GM18519 (cell line): Measurements from ENCODE around the gene MARK3.

Experiments
- ATAC-seq: cut with Tn5 transposase; IDR thresholded peaks from one replicate; pipeline ENCODE4 v1.9.1; 2021; ENCODE audit warnings: mild to moderate bottlenecking, moderate library complexity; ENCODE audit not compliant: unreplicated experiment, low FRiP score

Gene MARK3

DNA sequence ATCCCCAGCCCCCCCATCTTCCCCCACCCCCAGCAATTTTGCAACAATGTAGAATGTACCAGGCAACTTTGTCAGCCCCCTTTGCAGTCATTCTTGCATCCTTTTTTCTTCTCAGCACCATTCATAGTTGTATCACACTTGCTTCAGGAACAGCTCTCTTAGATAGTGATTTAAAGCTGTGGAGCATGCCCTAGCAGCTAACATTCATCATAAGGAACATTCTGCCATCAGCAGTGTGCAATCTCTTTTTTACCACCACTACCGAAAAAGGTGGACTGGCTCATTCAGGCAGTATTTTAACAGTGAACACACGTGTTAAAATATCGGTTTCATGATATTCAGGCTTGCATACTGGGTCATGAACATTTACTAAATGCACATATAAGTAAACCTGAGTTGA, 45.1 kb downstream of the MARK3 start:
- ATAC-seq, result no peak

GRCh38 chr14:103432627-103433026, 47.4 kb downstream of the MARK3 start:
- no peak for ATAC-seq

GRCh38 chr14:103433916-103434563, 48.8 kb downstream of the MARK3 start:
- no peak for ATAC-seq

DNA sequence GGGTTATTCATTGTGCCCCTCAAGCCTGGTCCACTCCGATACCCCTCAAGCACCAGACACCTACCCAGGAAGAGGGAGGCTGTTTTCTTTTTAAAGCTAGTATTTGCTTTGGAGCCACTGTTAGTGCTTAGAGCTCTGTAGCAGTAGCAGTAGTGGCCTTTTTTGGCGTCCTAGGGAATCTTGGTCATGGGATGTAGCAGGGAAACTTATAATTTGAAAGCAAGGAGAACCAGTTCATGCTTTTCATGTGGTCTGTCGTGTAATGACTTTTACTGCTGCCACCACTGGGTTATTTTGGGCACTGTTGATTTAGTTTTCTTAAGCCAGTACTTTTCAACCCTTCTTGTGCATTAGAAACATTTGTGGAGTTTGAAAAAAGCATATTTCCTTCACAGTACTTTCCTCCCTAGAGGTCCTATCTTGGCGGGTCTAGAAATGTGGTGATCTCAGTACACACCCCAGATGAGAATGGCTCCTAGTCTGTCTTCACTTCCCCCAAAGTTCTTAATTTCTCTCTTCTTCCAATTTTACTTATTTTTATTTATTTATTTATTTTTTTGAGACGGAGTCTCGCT, 49.7 kb downstream of the MARK3 start:
- ATAC-seq, result no peak

DNA sequence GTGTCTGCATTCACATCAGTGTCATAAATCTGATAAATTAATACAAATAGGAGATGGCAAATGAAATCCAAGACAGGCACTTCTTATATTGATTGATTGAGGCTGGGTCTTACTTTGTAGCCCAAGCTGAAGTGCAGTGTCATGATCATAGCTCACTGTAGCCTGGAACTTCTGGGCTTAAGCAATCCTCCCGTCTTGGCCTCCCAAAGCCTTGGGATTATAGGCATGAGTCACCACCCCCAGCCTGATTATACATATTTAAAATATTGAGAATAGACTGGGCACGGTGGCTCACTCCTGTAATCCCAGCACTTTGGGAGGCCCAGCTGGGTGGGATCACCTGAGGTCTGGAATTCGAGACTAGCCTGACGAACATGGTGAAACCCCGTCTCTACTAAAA, 51.3 kb downstream of the MARK3 start:
- ATAC-seq, result no peak

DNA sequence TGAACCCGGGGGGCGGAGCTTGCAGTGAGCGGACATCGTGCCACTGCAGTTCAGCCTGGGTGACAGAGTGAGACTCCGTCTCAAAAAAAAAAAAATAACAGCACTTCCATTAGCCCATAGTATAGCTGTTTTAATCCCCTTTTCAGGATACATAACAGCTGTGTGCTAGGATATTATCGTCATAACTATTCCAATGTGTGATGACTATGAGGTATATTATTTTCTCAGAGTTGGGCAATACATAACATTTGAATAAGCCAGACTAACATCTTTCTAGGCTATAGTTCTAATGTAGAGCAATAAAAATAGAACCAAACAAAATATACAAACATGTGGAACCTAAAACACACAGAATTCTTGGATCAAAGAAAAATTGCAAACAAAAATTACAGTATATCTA, 57.1 kb downstream of the MARK3 start:
- ATAC-seq, result no peak

DNA sequence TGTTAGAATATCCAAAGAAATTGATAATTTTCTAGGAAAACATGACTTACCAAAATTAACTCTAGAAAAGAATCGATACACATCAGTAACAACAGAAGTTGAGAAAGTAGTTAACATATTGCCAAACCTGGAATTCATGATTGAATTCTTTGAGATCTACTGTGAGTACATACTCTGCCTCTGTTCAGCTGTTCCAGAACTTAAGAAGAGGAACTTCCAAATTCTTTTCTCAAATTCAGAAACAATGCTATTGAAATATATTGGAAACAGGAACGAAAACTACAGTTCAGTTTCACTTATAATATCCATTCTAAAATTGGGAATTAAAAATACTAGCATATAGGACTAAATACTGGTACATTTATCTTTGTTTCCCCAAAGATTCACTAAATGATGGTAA, 57.9 kb downstream of the MARK3 start:
- ATAC-seq, result no peak

GRCh38 chr14:103444837-103445524, 59.8 kb downstream of the MARK3 start:
- ATAC-seq, result no peak

DNA sequence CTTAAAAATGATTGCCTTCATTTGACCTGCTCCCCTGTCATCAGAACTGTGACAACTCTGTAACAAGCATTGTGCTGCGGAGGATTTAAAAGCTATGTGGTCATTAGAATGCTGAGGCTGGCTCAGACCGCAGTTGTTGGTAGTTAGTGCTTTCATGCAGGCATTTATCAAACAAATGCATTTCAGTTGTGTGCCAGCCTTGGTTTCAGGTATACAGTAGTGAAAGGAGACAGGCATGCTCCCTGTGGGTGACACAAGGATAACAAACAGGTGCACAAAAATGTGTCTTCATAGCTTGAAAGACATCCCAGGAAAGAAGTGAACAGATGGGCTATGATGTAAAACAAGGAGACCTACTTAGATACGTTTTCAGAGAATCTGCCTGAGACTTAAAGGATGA, 60.6 kb downstream of the MARK3 start:
- ATAC-seq, result no peak

GRCh38 chr14:103448097-103448496, 62.9 kb downstream of the MARK3 start:
- ATAC-seq, result no peak

DNA sequence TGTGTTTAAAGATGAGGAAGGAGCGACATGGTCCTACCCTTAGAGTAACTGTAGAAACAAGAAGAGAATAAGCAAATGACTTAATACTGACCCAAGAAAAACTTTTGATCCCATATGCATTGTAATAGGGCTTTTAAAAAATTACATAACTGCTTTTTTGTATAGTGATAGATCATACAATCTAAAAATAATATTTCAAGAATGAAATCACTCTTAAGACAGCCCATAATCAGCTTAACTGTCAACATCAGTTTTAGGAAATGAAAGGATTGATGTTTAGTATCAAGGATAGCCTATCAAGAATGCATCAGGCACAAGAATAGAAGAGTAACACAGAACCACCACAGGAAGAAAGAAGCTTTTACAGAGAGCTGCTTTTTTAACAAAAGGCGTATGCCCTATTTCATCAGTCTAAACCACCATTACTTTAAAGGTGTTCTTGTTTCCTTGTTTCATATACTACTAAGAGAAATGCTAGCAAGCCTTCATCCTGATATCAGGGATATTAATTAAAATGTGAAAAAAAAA, 64.5 kb downstream of the MARK3 start:
- ATAC-seq, result no peak

DNA sequence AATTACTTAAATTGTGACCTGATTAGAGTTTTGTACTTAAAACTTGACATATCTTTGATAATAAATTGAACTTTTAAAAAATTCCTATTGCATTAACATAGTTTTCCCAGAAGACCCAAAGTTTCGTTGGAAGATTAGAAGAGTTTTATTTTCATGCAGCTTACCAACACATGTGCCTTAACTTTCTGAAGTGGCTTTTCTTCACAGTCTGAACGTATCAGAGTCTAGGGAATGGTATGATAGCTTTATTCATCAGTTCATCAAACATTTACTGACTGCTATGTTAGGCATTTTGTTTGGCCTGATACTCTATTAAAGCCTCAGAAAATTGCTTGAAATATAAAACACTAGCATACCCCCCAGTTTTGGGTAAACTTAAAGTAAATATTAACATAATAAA, 65.2 kb downstream of the MARK3 start:
- no peak for ATAC-seq

- no peak for ATAC-seq
These were observed 66.2 kb downstream of the MARK3 start for GRCh38 chr14:103451401-103451800.

DNA sequence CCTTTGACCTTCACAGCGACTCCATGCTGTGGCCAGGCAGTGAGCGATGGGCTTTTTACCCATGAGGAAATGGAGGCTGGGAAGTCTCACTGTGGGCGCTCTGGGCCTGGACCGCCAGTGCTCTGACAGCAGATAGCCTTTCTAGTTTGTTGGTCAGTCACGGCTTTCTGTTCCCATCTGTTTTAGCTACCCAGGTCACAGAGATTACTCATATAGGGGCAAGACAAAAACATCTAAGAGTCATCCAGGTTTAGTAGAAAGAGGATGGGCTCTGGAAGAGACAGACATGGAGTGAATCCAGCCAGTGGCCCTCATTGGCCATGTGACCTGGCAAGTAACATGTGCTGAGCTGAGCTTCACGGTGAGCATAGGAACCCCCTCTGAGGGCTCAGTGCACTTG, 68.6 kb downstream of the MARK3 start:
- no peak for ATAC-seq

GRCh38 chr14:103456167-103456835, 71.1 kb downstream of the MARK3 start:
- ATAC-seq, result no peak

- no peak for ATAC-seq
These were observed 75.2 kb downstream of the MARK3 start for GRCh38 chr14:103460415-103460814.

DNA sequence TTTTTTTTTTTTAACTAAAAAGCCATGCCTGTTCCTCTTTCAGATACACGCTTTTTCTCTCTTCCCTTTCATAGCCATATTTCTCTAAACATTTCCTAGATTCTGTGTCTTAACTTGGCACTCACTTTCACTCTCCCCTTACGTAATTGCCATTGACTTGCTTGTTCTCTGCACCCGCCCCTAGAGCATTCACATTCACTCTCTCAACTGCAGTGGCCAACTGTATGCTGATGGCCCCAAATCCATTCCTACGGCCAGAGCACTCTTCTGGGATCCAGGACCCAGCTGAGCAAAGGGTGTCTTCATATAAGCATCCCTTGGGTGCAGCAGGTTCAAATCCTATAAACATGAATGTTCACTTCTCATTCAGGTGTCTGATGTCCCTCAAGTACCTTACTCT, 77.9 kb downstream of the MARK3 start:
- no peak for ATAC-seq

GRCh38 chr14:103463851-103464250, 78.6 kb downstream of the MARK3 start:
- no peak for ATAC-seq

DNA sequence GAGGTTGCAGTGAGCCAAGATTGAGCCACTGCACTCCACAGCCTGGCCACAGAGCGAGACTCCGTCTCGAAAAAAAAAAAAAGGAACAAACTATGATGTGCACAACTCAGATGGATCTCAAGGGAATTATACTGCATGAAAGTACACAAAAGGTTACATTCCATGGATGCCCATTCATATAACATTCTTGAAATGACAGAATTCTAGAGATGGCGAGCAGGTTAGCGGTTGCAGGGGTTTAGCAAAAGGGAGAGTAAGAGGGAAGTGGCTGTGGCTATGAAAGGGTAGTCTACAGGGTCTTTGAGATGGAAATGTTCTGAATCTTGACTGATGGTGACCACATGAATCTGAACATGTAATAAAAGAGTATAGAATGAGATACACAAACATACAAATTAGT, 87.7 kb downstream of the MARK3 start:
- no peak for ATAC-seq

DNA sequence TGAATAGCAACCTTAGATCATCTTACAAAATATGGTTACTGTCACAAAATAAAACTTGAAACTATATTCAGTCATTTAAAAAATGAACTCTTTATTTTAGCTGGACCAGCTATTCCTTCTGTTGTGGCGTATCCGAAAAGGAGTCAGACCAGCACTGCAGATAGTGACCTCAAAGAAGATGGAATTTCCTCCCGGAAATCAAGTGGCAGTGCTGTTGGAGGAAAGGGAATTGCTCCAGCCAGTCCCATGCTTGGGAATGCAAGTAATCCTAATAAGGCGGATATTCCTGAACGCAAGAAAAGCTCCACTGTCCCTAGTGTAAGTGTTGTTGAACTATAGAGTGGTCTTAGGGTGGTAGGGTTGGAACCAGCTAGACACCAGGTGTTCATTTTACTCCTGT, 89.7 kb downstream of the MARK3 start:
- ATAC-seq, result no peak

GRCh38 chr14:103476065-103476464, 90.8 kb downstream of the MARK3 start:
- ATAC-seq, result no peak
